ENCODE data around the gene PANK2. TPM values are rescaled to one million over a fixed set of nuclear protein-coding genes. Genes with fewer than 3 reads are reported as not detected.
A peak's percentile ranks its signal among the peaks of the same experiment; 100 is the strongest.
"Not testable (repeated sequence)": the region's sequence is repeated elsewhere in the genome, so short reads cannot be mapped to it uniquely, and the experiment has no call there.

PANK2 gene
- total RNA-seq, 2 experiments from 2014 or later, result 49.0 to 51.1 TPM

GRCh38 chr20:3875378-3875974 is 13.7 kb upstream of the PANK2 start:
- peaks cover 30% of the 10 kb centered on the region for H3K36me3 Mint-ChIP-seq (ENCODE audit: low read depth)
- Histone ChIP-seq H3K27ac (ENCODE audit: low read depth in 1 of 2, low read length in 2 of 2) (no peak overlapping the region), H3K36me3 (ENCODE audit: insufficient read depth, low read length) (peaks cover 20% of the 10 kb centered on the region), H3K27me3 (ENCODE audit: control insufficient read depth in 1 of 2, insufficient read depth in 2 of 2, low read length in 2 of 2) (no peaks in the 10 kb centered on the region), H3K4me1 (ENCODE audit: insufficient read depth, low read length) (peaks cover 8% of the 10 kb centered on the region), H3K9me3 (ENCODE audit: control insufficient read depth in 1 of 2, insufficient read depth in 1 of 2, low read length in 2 of 2) (no peaks in the 10 kb centered on the region), H3K4me3 (ENCODE audit: low read length) (no peak overlapping the region)
- intact Hi-C loops (cut with DNase I, micrococcal nuclease), result no loop called here
- no peak overlapping the region for H3K27ac Mint-ChIP-seq
- no peak overlapping the region for H3K4me3 Mint-ChIP-seq
- DNase-seq (no peak), ATAC-seq (ENCODE audit: poor library complexity) (no peak)
- ChIA-PET CTCF (no interaction called here), POLR2A (interaction anchor here (1.2 to 1.6 kb wide), 2 partner anchors 14 to 31 kb away, joined by 4 to 8 read pairs; partner anchors contain the start of gene PANK2)
- no peak for TF ChIP-seq CTCF (IDR thresholded peaks at IDR 0.05)
- peaks cover 18% of the 10 kb centered on the region for H3K4me1 Mint-ChIP-seq (ENCODE audit: low read depth)
- H3K9me3 Mint-ChIP-seq, result no peaks in the 10 kb centered on the region
- H3K27me3 Mint-ChIP-seq, result no peaks in the 10 kb centered on the region

- Mint-ChIP-seq H3K27me3 (no peaks in the 10 kb centered on the region), H3K4me1 (ENCODE audit: low read depth) (peaks cover 18% of the 10 kb centered on the region), H3K36me3 (ENCODE audit: low read depth) (peaks cover 26% of the 10 kb centered on the region), H3K27ac (peak overlapping the region; percentile 15), H3K9me3 (no peaks in the 10 kb centered on the region), H3K4me3 (no peak overlapping the region)
- ChIA-PET CTCF (interaction anchor here (1.1 kb wide), 1 partner anchor 21 kb away, joined by 3 read pairs; no protein-coding TSS in a partner anchor), POLR2A (interaction anchor here (0.6 to 1.2 kb wide), 2 partner anchors 11 to 31 kb away, joined by 3 to 4 read pairs; no protein-coding TSS in a partner anchor)
- Histone ChIP-seq H3K27me3 (ENCODE audit: control insufficient read depth in 1 of 2, insufficient read depth in 2 of 2, low read length in 2 of 2) (no peaks in the 10 kb centered on the region), H3K36me3 (ENCODE audit: insufficient read depth, low read length) (peaks cover 20% of the 10 kb centered on the region), H3K27ac (ENCODE audit: low read depth in 1 of 2, low read length in 2 of 2) (no peak overlapping the region), H3K4me1 (ENCODE audit: insufficient read depth, low read length) (peaks cover 8% of the 10 kb centered on the region), H3K4me3 (ENCODE audit: low read length) (no peak overlapping the region), H3K9me3 (ENCODE audit: control insufficient read depth in 1 of 2, insufficient read depth in 1 of 2, low read length in 2 of 2) (no peaks in the 10 kb centered on the region)
- intact Hi-C loops (cut with DNase I, micrococcal nuclease), result no loop called here
- no peak for DNase-seq
- TF ChIP-seq CTCF (IDR thresholded peaks at IDR 0.05), result no peak
- ATAC-seq (ENCODE audit: poor library complexity), result no peak
These were observed 13.2 kb upstream of the PANK2 start for GRCh38 chr20:3876000-3876399.

GRCh38 chr20:3876676-3877075 is 12.5 kb upstream of the PANK2 start:
- Mint-ChIP-seq H3K27ac (no peak overlapping the region), H3K4me3 (no peak overlapping the region), H3K4me1 (ENCODE audit: low read depth) (peaks cover 18% of the 10 kb centered on the region), H3K36me3 (ENCODE audit: low read depth) (peaks cover 26% of the 10 kb centered on the region), H3K9me3 (no peaks in the 10 kb centered on the region), H3K27me3 (no peaks in the 10 kb centered on the region)
- Histone ChIP-seq H3K27ac (ENCODE audit: low read depth in 1 of 2, low read length in 2 of 2) (no peak overlapping the region), H3K4me1 (ENCODE audit: insufficient read depth, low read length) (peaks cover 8% of the 10 kb centered on the region), H3K27me3 (ENCODE audit: control insufficient read depth in 1 of 2, insufficient read depth in 2 of 2, low read length in 2 of 2) (no peaks in the 10 kb centered on the region), H3K9me3 (ENCODE audit: control insufficient read depth in 1 of 2, insufficient read depth in 1 of 2, low read length in 2 of 2) (no peaks in the 10 kb centered on the region), H3K4me3 (ENCODE audit: low read length) (no peak overlapping the region), H3K36me3 (ENCODE audit: insufficient read depth, low read length) (peaks cover 16% of the 10 kb centered on the region)
- ChIA-PET POLR2A (no interaction called here), CTCF (interaction anchor here (1.1 kb wide), 1 partner anchor 22 kb away, joined by 3 read pairs; no protein-coding TSS in a partner anchor)
- no peak for TF ChIP-seq CTCF (IDR thresholded peaks at IDR 0.05)
- intact Hi-C loops (cut with DNase I, micrococcal nuclease), result no loop called here
- DNase-seq, result no peak
- ATAC-seq (ENCODE audit: poor library complexity), result no peak

GRCh38 chr20:3878921-3879274 is 10.3 kb upstream of the PANK2 start:
- H3K36me3 Mint-ChIP-seq (ENCODE audit: low read depth); DNase-seq; intact Hi-C loops (cut with DNase I, micrococcal nuclease); H3K9me3 ChIP-seq (ENCODE audit: control insufficient read depth in 1 of 2, insufficient read depth in 1 of 2, low read length in 2 of 2); H3K27me3 ChIP-seq (ENCODE audit: control insufficient read depth in 1 of 2, insufficient read depth in 2 of 2, low read length in 2 of 2); H3K4me3 ChIP-seq (ENCODE audit: low read length); H3K27me3 Mint-ChIP-seq; H3K27ac ChIP-seq (ENCODE audit: low read depth in 1 of 2, low read length in 2 of 2); ATAC-seq (ENCODE audit: poor library complexity); H3K9me3 Mint-ChIP-seq; H3K4me1 ChIP-seq (ENCODE audit: insufficient read depth, low read length); H3K4me3 Mint-ChIP-seq; H3K36me3 ChIP-seq (ENCODE audit: insufficient read depth, low read length); H3K27ac Mint-ChIP-seq: not testable (repeated sequence)
- CTCF ChIA-PET, result interaction anchor here (1.0 kb wide), 1 partner anchor 24 kb away, joined by 9 read pairs; no protein-coding TSS in a partner anchor
- peaks cover 11% of the 10 kb centered on the region for H3K4me1 Mint-ChIP-seq (ENCODE audit: low read depth)
- POLR2A ChIA-PET, result interaction anchor here (0.7 kb wide), 1 partner anchor 81 kb away, joined by 3 read pairs; no protein-coding TSS in a partner anchor
